Activated T-helper 2 cell treated with anti-CD3 and anti-CD28 coated beads, Interferon-gamma antibody, Interleukin-2, Interleukin-4, amounts not matched to agents 10 μg/mL and 5 μg/mL and 100 μg/mL, durations not matched to agents 14 hours and 24 hours and 36 hours (primary cell): Measurements from ENCODE around the gene JMJD8. TPM values are rescaled to one million over a fixed set of nuclear protein-coding genes. Genes with fewer than 3 reads are reported as not detected.

Experiments used
- DNase-seq: peaks from one replicate; pipeline ENCODE4 v3.0.0; 2021; ENCODE audit warnings: low spot score
- H3K27ac Mint-ChIP-seq: one replicate; pipeline ENCODE4 v1.8.0; 2021; ENCODE audit warnings: mixed read lengths
- H3K27me3 Mint-ChIP-seq: one replicate; pipeline ENCODE4 v1.8.0; 2021; ENCODE audit warnings: low read depth, mixed read lengths
- H3K36me3 Mint-ChIP-seq: one replicate; pipeline ENCODE4 v1.8.0; 2021; ENCODE audit warnings: low read depth, mixed read lengths
- H3K4me1 Mint-ChIP-seq: one replicate; pipeline ENCODE4 v1.8.0; 2021; ENCODE audit warnings: low read depth, mixed read lengths
- H3K4me3 Mint-ChIP-seq: one replicate; pipeline ENCODE4 v1.8.0; 2021; ENCODE audit warnings: low read depth, mild to moderate bottlenecking, moderate library complexity, mixed read lengths
- H3K9me3 Mint-ChIP-seq: one replicate; pipeline ENCODE4 v1.8.0; 2021; ENCODE audit warnings: mixed read lengths
- intact Hi-C: fragments of 100-400 bp; cut with micrococcal nuclease; formaldehyde crosslinking; loops from one replicate; pipeline ENCODE4 v1.15.1; 2023
- total RNA-seq: library from RNA; stranded (reverse); gene quantifications from 2 replicates; pipeline ENCODE4 v1.2.3, GENCODE V29; 2022

JMJD8 gene
- total RNA-seq, 1 donor from 2014 or later = 48.8 TPM

GRCh38 chr16:677316-678190 lies 6.6 kb downstream of the JMJD8 start:
- Mint-ChIP-seq H3K9me3 (no peaks in the 10 kb centered on the region), H3K36me3 (peaks cover 20% of the 10 kb centered on the region), H3K27me3 (peaks cover 4% of the 10 kb centered on the region), H3K4me3 (no peak overlapping the region), H3K4me1 (peaks cover 11% of the 10 kb centered on the region), H3K27ac (no peak overlapping the region)
- DNase-seq = no peak
- intact Hi-C loops = no loop called here

GRCh38 chr16:676913-677312 lies 7.2 kb downstream of the JMJD8 start:
- H3K9me3 Mint-ChIP-seq = no peaks in the 10 kb centered on the region
- no peak overlapping the region for H3K27ac Mint-ChIP-seq
- peaks cover 8% of the 10 kb centered on the region for H3K4me1 Mint-ChIP-seq
- H3K36me3 Mint-ChIP-seq = peaks cover 14% of the 10 kb centered on the region
- H3K4me3 Mint-ChIP-seq = no peak overlapping the region
- no peak for DNase-seq
- H3K27me3 Mint-ChIP-seq = peaks cover 4% of the 10 kb centered on the region
- intact Hi-C loops = no loop called here

GRCh38 chr16:676565-676902 lies 7.6 kb downstream of the JMJD8 start:
- intact Hi-C loops = no loop called here
- Mint-ChIP-seq H3K4me1 (peaks cover 8% of the 10 kb centered on the region), H3K9me3 (no peaks in the 10 kb centered on the region), H3K27me3 (peaks cover 4% of the 10 kb centered on the region), H3K36me3 (peaks cover 10% of the 10 kb centered on the region), H3K4me3 (no peak overlapping the region), H3K27ac (no peak overlapping the region)
- no peak for DNase-seq

GRCh38 chr16:675884-676564 lies 8.1 kb downstream of the JMJD8 start:
- Mint-ChIP-seq H3K27ac (no peak overlapping the region), H3K4me1 (peaks cover 4% of the 10 kb centered on the region), H3K9me3 (no peaks in the 10 kb centered on the region), H3K36me3 (peaks cover 7% of the 10 kb centered on the region), H3K4me3 (no peak overlapping the region), H3K27me3 (peaks cover 4% of the 10 kb centered on the region)
- intact Hi-C loops = no loop called here
- no peak for DNase-seq

GRCh38 chr16:674968-675883 lies 8.9 kb downstream of the JMJD8 start, which contains the start of gene RHBDL1:
RHBDL1 (plus strand) TSS chr16:675671; CDS start chr16:675791, 120 bp downstream.
- DNase-seq = no peak
- Mint-ChIP-seq H3K9me3 (no peaks in the 10 kb centered on the region), H3K27ac (no peak within 1 kb of the TSS), H3K27me3 (peaks cover 4% of the 10 kb centered on the region), H3K4me3 (peak within 1 kb of the TSS; percentile 21), H3K36me3 (peaks cover 7% of the 10 kb centered on the region), H3K4me1 (peaks cover 3% of the 10 kb centered on the region)
- intact Hi-C loops = no loop called here

GRCh38 chr16:674214-674881 lies 9.8 kb downstream of the JMJD8 start:
- no peaks in the 10 kb centered on the region for H3K9me3 Mint-ChIP-seq
- intact Hi-C loops = no loop called here
- no peak for DNase-seq
- H3K36me3 Mint-ChIP-seq = peaks cover 10% of the 10 kb centered on the region
- H3K27me3 Mint-ChIP-seq = peaks cover 4% of the 10 kb centered on the region
- H3K4me3 Mint-ChIP-seq = no peak overlapping the region
- H3K4me1 Mint-ChIP-seq = peaks cover 3% of the 10 kb centered on the region
- H3K27ac Mint-ChIP-seq = no peak overlapping the region

GRCh38 chr16:673399-673991 lies 10.6 kb downstream of the JMJD8 start:
- H3K4me3 Mint-ChIP-seq = no peak overlapping the region
- H3K9me3 Mint-ChIP-seq = no peaks in the 10 kb centered on the region
- H3K4me1 Mint-ChIP-seq = no peaks in the 10 kb centered on the region
- H3K27ac Mint-ChIP-seq = no peak overlapping the region
- DNase-seq = no peak
- H3K36me3 Mint-ChIP-seq = peaks cover 10% of the 10 kb centered on the region
- intact Hi-C loops = no loop called here
- peaks cover 4% of the 10 kb centered on the region for H3K27me3 Mint-ChIP-seq

GRCh38 chr16:672851-673250 lies 11.3 kb downstream of the JMJD8 start:
- no peak overlapping the region for H3K4me3 Mint-ChIP-seq
- no peak for DNase-seq
- H3K27me3 Mint-ChIP-seq = peaks cover 4% of the 10 kb centered on the region
- no peaks in the 10 kb centered on the region for H3K9me3 Mint-ChIP-seq
- no peaks in the 10 kb centered on the region for H3K4me1 Mint-ChIP-seq
- H3K36me3 Mint-ChIP-seq = peaks cover 10% of the 10 kb centered on the region
- H3K27ac Mint-ChIP-seq = no peak overlapping the region
- intact Hi-C loops = no loop called here

- intact Hi-C loops = no loop called here
- Mint-ChIP-seq H3K4me1 (peaks cover 4% of the 10 kb centered on the region), H3K27me3 (peaks cover 4% of the 10 kb centered on the region), H3K27ac (no peak overlapping the region), H3K9me3 (no peaks in the 10 kb centered on the region), H3K4me3 (no peak overlapping the region), H3K36me3 (peaks cover 10% of the 10 kb centered on the region)
- DNase-seq = no peak
These were observed 11.8 kb downstream of the JMJD8 start for GRCh38 chr16:672371-672770.

- Mint-ChIP-seq H3K4me1 (peaks cover 4% of the 10 kb centered on the region), H3K9me3 (no peaks in the 10 kb centered on the region), H3K27ac (no peak overlapping the region), H3K36me3 (peaks cover 10% of the 10 kb centered on the region), H3K27me3 (peaks cover 4% of the 10 kb centered on the region), H3K4me3 (no peak overlapping the region)
- intact Hi-C loops = no loop called here
- DNase-seq = no peak
These were observed 12.6 kb downstream of the JMJD8 start for GRCh38 chr16:671353-672131.

- Mint-ChIP-seq H3K4me1 (peaks cover 4% of the 10 kb centered on the region), H3K9me3 (no peaks in the 10 kb centered on the region)
- intact Hi-C loops = no loop called here
These were observed 13.4 kb downstream of the JMJD8 start for GRCh38 chr16:670485-671352.

More at GRCh38 chr16:670485-671352, 13.4 kb downstream of the JMJD8 start:
- Mint-ChIP-seq H3K36me3 (peaks cover 10% of the 10 kb centered on the region), H3K4me3 (peak overlapping the region; percentile 26), H3K27me3 (peaks cover 4% of the 10 kb centered on the region), H3K27ac (no peak overlapping the region)
- DNase-seq = no peak
